ENCODE measurements around the gene C1orf167. TPM values are rescaled to one million over a fixed set of nuclear protein-coding genes. Genes with fewer than 3 reads are reported as not detected.

C1orf167 gene
- total RNA-seq, 1 experiment from 2014 or later: not detected

DNA sequence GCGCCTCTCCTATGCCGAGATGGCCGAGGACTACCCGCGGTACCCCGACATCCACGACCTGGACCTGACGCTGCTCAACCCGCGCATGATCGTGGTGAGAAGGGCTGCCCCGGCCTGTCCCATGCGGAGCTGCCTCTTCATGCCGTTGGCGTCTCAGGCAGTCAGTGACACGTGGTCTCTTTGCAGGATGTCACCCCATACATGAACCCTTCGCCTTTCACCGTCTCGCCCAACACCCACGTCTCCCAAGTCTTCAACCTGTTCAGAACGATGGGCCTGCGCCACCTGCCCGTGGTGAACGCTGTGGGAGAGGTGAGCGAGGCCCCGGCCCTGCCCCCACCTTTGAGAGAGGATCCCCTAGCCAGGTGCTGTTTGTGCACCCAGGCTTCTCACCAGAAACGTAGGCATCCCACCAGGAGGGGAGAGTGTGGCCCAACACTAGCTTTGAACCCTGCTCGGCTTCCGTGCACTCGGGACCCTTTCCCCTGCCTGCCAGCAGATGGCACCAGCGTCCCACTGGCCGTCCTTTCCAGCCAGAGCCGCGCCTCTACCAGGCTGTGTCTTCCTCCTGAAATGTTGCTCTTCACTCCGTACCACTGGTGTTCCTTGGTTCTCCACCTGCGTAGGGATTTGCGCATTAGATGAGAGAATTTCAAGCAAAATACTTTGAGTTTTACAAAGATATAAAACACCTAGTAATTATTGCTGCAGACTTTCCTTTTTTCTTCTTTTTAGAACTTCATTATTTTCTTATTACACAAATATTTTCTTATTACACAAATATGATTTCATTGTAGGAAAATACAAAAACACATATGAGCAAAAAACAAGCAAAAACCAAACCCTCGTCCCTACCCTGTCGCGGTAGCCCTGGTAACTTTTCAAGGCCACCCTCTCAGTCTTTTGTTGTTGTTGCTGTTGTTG lies 76.6 kb downstream of the C1orf167 start:
- no peak overlapping the region for H3K4me3 ChIP-seq (ENCODE audit: low read length)
- no peaks in the 10 kb centered on the region for H3K79me2 ChIP-seq (ENCODE audit: low read length)
- H3K9me3 ChIP-seq (ENCODE audit: low read length): no peaks in the 10 kb centered on the region
- peak; percentile 95 for ATAC-seq
- ChIA-PET CTCF (interaction anchor here (0.5 to 1.1 kb wide), 7 partner anchors 14 to 188 kb away, joined by 3 to 7 read pairs (median 5); no protein-coding TSS in a partner anchor), POLR2A (ENCODE audit: unreplicated experiment) (no interaction called here)
- H3K27ac ChIP-seq (ENCODE audit: low read length): no peak overlapping the region
- BruUV-seq (replicated peaks): no TSS peak
- H3K4me1 ChIP-seq (ENCODE audit: insufficient read depth, low read length): no peaks in the 10 kb centered on the region
- no peaks in the 10 kb centered on the region for H3K9me2 ChIP-seq (replicated peaks; ENCODE audit: low read length)
- no peaks in the 10 kb centered on the region for H3F3A ChIP-seq (ENCODE audit: low read length, unreplicated experiment)
- DNase-seq: peak; percentile 64
- H3K36me3 ChIP-seq (ENCODE audit: low read depth, low read length): peaks cover 10% of the 10 kb centered on the region
- H3K9ac ChIP-seq (ENCODE audit: low read length): no peak overlapping the region
- no peak overlapping the region for H2AFZ ChIP-seq (ENCODE audit: low read length)
- no peak overlapping the region for H3K4me2 ChIP-seq (ENCODE audit: low read length)
- no peaks in the 10 kb centered on the region for H3K27me3 ChIP-seq (ENCODE audit: low read length)
- intact Hi-C loops (cut with micrococcal nuclease): loop anchor here (1.0 kb wide), 1 partner anchor 56 kb away; no protein-coding TSS in a partner anchor
- no peaks in the 10 kb centered on the region for H4K20me1 ChIP-seq (ENCODE audit: low read length)
- TF ChIP-seq, protein P1, sequence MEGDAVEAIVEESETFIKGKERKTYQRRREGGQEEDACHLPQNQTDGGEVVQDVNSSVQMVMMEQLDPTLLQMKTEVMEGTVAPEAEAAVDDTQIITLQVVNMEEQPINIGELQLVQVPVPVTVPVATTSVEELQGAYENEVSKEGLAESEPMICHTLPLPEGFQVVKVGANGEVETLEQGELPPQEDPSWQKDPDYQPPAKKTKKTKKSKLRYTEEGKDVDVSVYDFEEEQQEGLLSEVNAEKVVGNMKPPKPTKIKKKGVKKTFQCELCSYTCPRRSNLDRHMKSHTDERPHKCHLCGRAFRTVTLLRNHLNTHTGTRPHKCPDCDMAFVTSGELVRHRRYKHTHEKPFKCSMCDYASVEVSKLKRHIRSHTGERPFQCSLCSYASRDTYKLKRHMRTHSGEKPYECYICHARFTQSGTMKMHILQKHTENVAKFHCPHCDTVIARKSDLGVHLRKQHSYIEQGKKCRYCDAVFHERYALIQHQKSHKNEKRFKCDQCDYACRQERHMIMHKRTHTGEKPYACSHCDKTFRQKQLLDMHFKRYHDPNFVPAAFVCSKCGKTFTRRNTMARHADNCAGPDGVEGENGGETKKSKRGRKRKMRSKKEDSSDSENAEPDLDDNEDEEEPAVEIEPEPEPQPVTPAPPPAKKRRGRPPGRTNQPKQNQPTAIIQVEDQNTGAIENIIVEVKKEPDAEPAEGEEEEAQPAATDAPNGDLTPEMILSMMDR (conservative IDR thresholded peaks at IDR 0.05; ENCODE audit: low read depth, low read length): peak; percentile 95
- TF ChIP-seq EZH2phosphoT487 (IDR thresholded peaks at IDR 0.05; ENCODE audit: borderline replicate concordance, low read length): no peak
- TF ChIP-seq EZH2 (IDR thresholded peaks at IDR 0.05; ENCODE audit: low read length, unreplicated experiment): no peak

Other genes starting within 250 kb of the C1orf167 start
- 13.4 and 15.3 TPM in 2 replicates for gene FBXO2, start 107.8 kb upstream of the C1orf167 start, total RNA-seq (2014; rRNA removed)
- gene FBXO44, start 107.3 kb upstream of the C1orf167 start, total RNA-seq (2014; rRNA removed): 19.2 and 23.5 TPM in 2 replicates
- gene FBXO6, start 98.0 kb upstream of the C1orf167 start, total RNA-seq (2014; rRNA removed): 23.5 and 24.6 TPM in 2 replicates
- 127 and 139 TPM in 2 replicates for gene MAD2L2, start 81.0 kb upstream of the C1orf167 start, total RNA-seq (2014; rRNA removed)
- gene DRAXIN, start 70.5 kb upstream of the C1orf167 start, total RNA-seq (2014; rRNA removed): 0.07 TPM in 1 of 2 replicates, not detected in the other
- gene AGTRAP, start 26.1 kb upstream of the C1orf167 start, total RNA-seq (2014; rRNA removed): 73.5 and 76.7 TPM in 2 replicates
- 13.2 and 24.8 TPM in 2 replicates for gene MTHFR, start 43.8 kb downstream of the C1orf167 start, total RNA-seq (2014; rRNA removed)
- gene CLCN6, start 44.0 kb downstream of the C1orf167 start, total RNA-seq (2014; rRNA removed): 6.1 and 12.9 TPM in 2 replicates
- gene NPPA, start 85.6 kb downstream of the C1orf167 start, total RNA-seq (2014; rRNA removed): not detected in 2 replicates
- gene NPPB, start 96.8 kb downstream of the C1orf167 start, total RNA-seq (2014; rRNA removed): not detected in 2 replicates
- gene KIAA2013, start 164.2 kb downstream of the C1orf167 start, total RNA-seq (2014; rRNA removed): 78.1 and 89.2 TPM in 2 replicates
- 179 and 216 TPM in 2 replicates for gene PLOD1, start 172.5 kb downstream of the C1orf167 start, total RNA-seq (2014; rRNA removed)
- 97.8 and 101 TPM in 2 replicates for gene MFN2, start 218.3 kb downstream of the C1orf167 start, total RNA-seq (2014; rRNA removed)

All from PC-3 (cell line).